Fibroblast of lung (primary cell): ENCODE results near the gene CTNNBIP1. TPM values are rescaled to one million over a fixed set of nuclear protein-coding genes. Genes with fewer than 3 reads are reported as not detected.

Experiments used
- DNase-seq, 2 donors: peaks; one replicate each; pipeline versions ENCODE4 v3.0.0 to v3.0.0-alpha.2; 2010; ENCODE audit warnings: low read depth in 2 of 2
- H2AFZ ChIP-seq: 2 replicates; pipeline ENCODE4 v1.5.1; 2012; ENCODE audit warnings: low read length, control low read depth, inconsistent platforms
- H3K27ac ChIP-seq: 2 replicates; pipeline ENCODE4 v1.5.1; 2011; ENCODE audit warnings: low read length, control low read depth; ENCODE audit not compliant: insufficient read depth
- H3K27me3 ChIP-seq: 2 replicates; pipeline ENCODE4 v1.5.1; 2011; ENCODE audit warnings: mild to moderate bottlenecking, low read length; ENCODE audit not compliant: control insufficient read depth, insufficient read depth
- H3K36me3 ChIP-seq: 2 replicates; pipeline ENCODE4 v1.5.1; 2011; ENCODE audit warnings: low read length; ENCODE audit not compliant: control insufficient read depth, insufficient read depth
- H3K4me1 ChIP-seq: 2 replicates; pipeline ENCODE4 v1.5.1; 2011; ENCODE audit warnings: low read length; ENCODE audit not compliant: control insufficient read depth, insufficient read depth; ENCODE audit errors: extremely low read depth
- H3K4me2 ChIP-seq: 2 replicates; pipeline ENCODE4 v1.5.1; 2011; ENCODE audit warnings: low read length, control low read depth; ENCODE audit not compliant: insufficient read depth; ENCODE audit errors: extremely low read depth
- H3K4me3 ChIP-seq, 4 experiments: fragments of 200-600 bp in 1 of 4; sonication (generic) in 1 of 4; replicated peaks in 1 of 4; 2 replicates each; pipeline ENCODE4 v1.5.1; 2011 to 2016; ENCODE audit warnings: low read length in 4 of 4, low read depth in 3 of 4, mild to moderate bottlenecking in 3 of 4, control low read depth in 2 of 4, inconsistent platforms in 1 of 4, mixed read lengths in 1 of 4; ENCODE audit not compliant: insufficient read depth in 1 of 4; ENCODE audit errors: control extremely low read depth in 1 of 4
- H3K79me2 ChIP-seq: 2 replicates; pipeline ENCODE4 v1.5.1; 2012; ENCODE audit warnings: mild to moderate bottlenecking, low read length, inconsistent platforms; ENCODE audit not compliant: control insufficient read depth, insufficient read depth
- H3K9ac ChIP-seq: 2 replicates; pipeline ENCODE4 v1.5.1; 2011; ENCODE audit warnings: mild to moderate bottlenecking, low read length, control low read depth; ENCODE audit not compliant: insufficient read depth
- H3K9me3 ChIP-seq: 2 replicates; pipeline ENCODE4 v1.5.1; 2012; ENCODE audit warnings: low read depth, low read length; ENCODE audit not compliant: control insufficient read depth, insufficient read depth
- H4K20me1 ChIP-seq: 2 replicates; pipeline ENCODE4 v1.5.1; 2011; ENCODE audit warnings: low read length; ENCODE audit not compliant: control insufficient read depth, insufficient read depth; ENCODE audit errors: extremely low read depth
- CTCF ChIP-seq, 2 donors: IDR thresholded peaks in 1 of 2; conservative IDR thresholded peaks in 1 of 2; 1 replicate in 1 of 2; 2 replicates in 1 of 2; pipeline ENCODE4 v1.5.1; 2011 to 2012; ENCODE audit warnings: low read length in 2 of 2, control low read depth in 1 of 2, inconsistent platforms in 1 of 2, low read depth in 1 of 2, mild to moderate bottlenecking in 1 of 2
- EZH2 ChIP-seq: IDR thresholded peaks from 2 replicates; pipeline ENCODE4 v1.5.1; 2012; ENCODE audit warnings: low read length, control low read depth, mild to moderate bottlenecking; ENCODE audit errors: missing control alignments
- polyA plus RNA-seq, 2 donors: library from polyadenylated mRNA; depleted of rRNA in 1 of 2; stranded (reverse) in 1 of 2; unstranded in 1 of 2; fragments of >200 nt; gene quantifications; 2 replicates each; pipeline ENCODE4 v1.2.1, GENCODE V29; 2011 to 2012; ENCODE audit warnings: missing spikeins in 1 of 2
- total RNA-seq: library from RNA; depleted of rRNA; stranded (reverse); fragments of >200 nt; gene quantifications from 2 replicates; pipeline ENCODE4 v1.2.1, GENCODE V29; 2014

CTNNBIP1 gene
- total and polyA plus RNA-seq, 2 donors (not counting 1 experiment from before 2014, with no cell fraction given), result 16.5 to 19.0 TPM

GRCh38 chr1:9811239-9811966 is 98.7 kb downstream of the CTNNBIP1 start:
- Histone ChIP-seq H3K4me2 (no peak overlapping the region), H3K27me3 (no peaks in the 10 kb centered on the region), H3K9me3 (no peaks in the 10 kb centered on the region), H2AFZ (no peak overlapping the region), H3K4me1 (no peaks in the 10 kb centered on the region), H3K79me2 (peaks cover 22% of the 10 kb centered on the region), H3K9ac (no peak overlapping the region), H4K20me1 (no peaks in the 10 kb centered on the region), H3K36me3 (no peaks in the 10 kb centered on the region), H3K4me3 (no peak overlapping the region), H3K27ac (no peak overlapping the region)
- no peak for DNase-seq
- TF ChIP-seq EZH2 (no peak), CTCF (conservative IDR thresholded peaks at IDR 0.05 in 1 of 2, IDR thresholded peaks at IDR 0.05 in 1 of 2; ENCODE audit: low read depth in 1 of 2, low read length in 2 of 2) (no peak)

GRCh38 chr1:9809100-9809510 is 101.0 kb downstream of the CTNNBIP1 start:
- H3K79me2 ChIP-seq, result peaks cover 19% of the 10 kb centered on the region
- H3K4me1 ChIP-seq, result no peaks in the 10 kb centered on the region
- H3K9me3 ChIP-seq, result no peaks in the 10 kb centered on the region
- no peak overlapping the region for H3K4me2 ChIP-seq
- TF ChIP-seq EZH2 (no peak), CTCF (conservative IDR thresholded peaks at IDR 0.05 in 1 of 2, IDR thresholded peaks at IDR 0.05 in 1 of 2; ENCODE audit: low read depth in 1 of 2, low read length in 2 of 2) (no peak)
- no peak overlapping the region for H3K9ac ChIP-seq
- no peak overlapping the region for H3K4me3 ChIP-seq
- H3K27me3 ChIP-seq, result no peaks in the 10 kb centered on the region
- H4K20me1 ChIP-seq, result no peaks in the 10 kb centered on the region
- H3K27ac ChIP-seq, result no peak overlapping the region
- no peaks in the 10 kb centered on the region for H3K36me3 ChIP-seq
- peak in 1 of 2 donors; percentile 23 for DNase-seq
- H2AFZ ChIP-seq, result no peak overlapping the region

- H4K20me1 ChIP-seq, result no peaks in the 10 kb centered on the region
- H3K27ac ChIP-seq, result no peak overlapping the region
- no peaks in the 10 kb centered on the region for H3K27me3 ChIP-seq
- H3K4me1 ChIP-seq, result no peaks in the 10 kb centered on the region
- TF ChIP-seq CTCF (conservative IDR thresholded peaks at IDR 0.05 in 1 of 2, IDR thresholded peaks at IDR 0.05 in 1 of 2; ENCODE audit: low read depth in 1 of 2, low read length in 2 of 2) (no peak), EZH2 (no peak)
- no peaks in the 10 kb centered on the region for H3K9me3 ChIP-seq
- H3K4me2 ChIP-seq, result no peak overlapping the region
- H3K36me3 ChIP-seq, result no peaks in the 10 kb centered on the region
- no peak for DNase-seq
- H3K9ac ChIP-seq, result no peak overlapping the region
- H3K79me2 ChIP-seq, result peaks cover 19% of the 10 kb centered on the region
- H3K4me3 ChIP-seq, result no peak overlapping the region
- no peak overlapping the region for H2AFZ ChIP-seq
Observed at GRCh38 chr1:9808459-9808858, 101.6 kb downstream of the CTNNBIP1 start.
